ENCODE data around the gene ZCCHC7.

GRCh38 chr9:37248651-37249163 is 128.3 kb downstream of the ZCCHC7 start:
- TF ChIP-seq CTCF (IDR thresholded peaks at IDR 0.05; ENCODE audit: insufficient read depth, low read length) (no peak), POLR2AphosphoS5 (IDR thresholded peaks at IDR 0.05; ENCODE audit: low read depth) (no peak), REST (IDR thresholded peaks at IDR 0.05; ENCODE audit: insufficient replicate concordance, low read depth) (no peak), GABPA (IDR thresholded peaks at IDR 0.05; ENCODE audit: low read depth) (no peak)

All from HL-60 (cell line).